Thyroid gland (tissue), 4 donors: ENCODE results near the gene NAXD.

Source experiments
- CTCF ChIP-seq, 6 experiments: fragments of 200-600 bp in 3 of 6; fragments of 450-650 bp in 3 of 6; sonication (generic) in 3 of 6; IDR thresholded peaks; one replicate each; pipeline ENCODE4 v1.5.1; 2016 to 2019; ENCODE audit warnings: antibody characterized with exemption in 6 of 6, mild to moderate bottlenecking in 2 of 6, inconsistent platforms in 1 of 6, moderate library complexity in 1 of 6
- POLR2A ChIP-seq, 2 donors: fragments of 450-650 bp; IDR thresholded peaks; one replicate each; pipeline ENCODE4 v1.6.1; 2017; ENCODE audit warnings: antibody characterized with exemption in 2 of 2, mild to moderate bottlenecking in 2 of 2, moderate library complexity in 1 of 2

DNA sequence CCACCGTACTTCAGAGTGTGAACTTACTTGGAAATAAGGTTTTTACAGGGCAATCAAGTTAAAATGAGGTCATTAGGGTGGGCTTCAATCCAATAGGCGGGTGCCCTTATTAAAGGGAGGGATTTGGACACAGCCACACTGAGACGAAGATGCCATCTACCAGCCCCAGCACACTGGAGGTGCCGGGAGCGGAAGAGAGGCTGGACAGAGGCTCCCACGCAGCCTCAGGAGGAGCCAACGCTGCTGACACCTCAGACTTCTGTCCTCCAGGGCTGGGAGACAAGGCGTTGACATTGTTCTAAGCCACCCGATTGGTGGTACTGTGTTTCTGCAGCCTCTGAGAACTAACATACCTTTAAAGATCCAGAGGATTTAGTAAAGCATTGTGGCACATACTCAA, 41.2 kb upstream of the NAXD start:
- TF ChIP-seq CTCF (IDR thresholded peaks at IDR 0.05) = no peak
- no peak for TF ChIP-seq POLR2A (IDR thresholded peaks at IDR 0.05)
